Measurements from ENCODE around the gene SGTB.
"Not testable (repeated sequence)": the region's sequence is repeated elsewhere in the genome, so short reads cannot be mapped to it uniquely, and the experiment has no call there.

SGTB gene

DNA sequence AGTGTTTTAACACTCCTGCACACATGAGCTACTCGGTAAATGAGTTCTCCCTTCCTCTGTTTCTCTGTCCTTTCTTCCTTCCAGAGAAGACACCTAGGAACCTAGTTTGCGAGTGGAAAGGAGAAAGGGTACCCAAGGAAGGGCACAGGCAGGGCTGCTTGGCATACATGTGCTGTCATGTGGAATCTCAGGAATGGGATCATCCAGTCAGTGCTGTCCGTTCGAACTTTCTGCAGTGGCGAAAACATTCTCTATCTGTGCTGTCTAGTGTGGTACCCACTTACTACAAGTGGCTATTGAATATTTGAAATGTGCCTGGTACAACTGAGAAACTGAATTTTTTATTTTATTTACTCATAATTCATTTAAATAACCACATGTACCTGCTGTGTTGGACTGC is 28.0 kb upstream of the SGTB start:
- FAIRE-seq (no peak), DNase-seq (ENCODE audit: insufficient read length, low spot score) (no peak)
- no peak for TF ChIP-seq POLR2A (IDR thresholded peaks at IDR 0.05; ENCODE audit: low read depth, low read length)

DNA sequence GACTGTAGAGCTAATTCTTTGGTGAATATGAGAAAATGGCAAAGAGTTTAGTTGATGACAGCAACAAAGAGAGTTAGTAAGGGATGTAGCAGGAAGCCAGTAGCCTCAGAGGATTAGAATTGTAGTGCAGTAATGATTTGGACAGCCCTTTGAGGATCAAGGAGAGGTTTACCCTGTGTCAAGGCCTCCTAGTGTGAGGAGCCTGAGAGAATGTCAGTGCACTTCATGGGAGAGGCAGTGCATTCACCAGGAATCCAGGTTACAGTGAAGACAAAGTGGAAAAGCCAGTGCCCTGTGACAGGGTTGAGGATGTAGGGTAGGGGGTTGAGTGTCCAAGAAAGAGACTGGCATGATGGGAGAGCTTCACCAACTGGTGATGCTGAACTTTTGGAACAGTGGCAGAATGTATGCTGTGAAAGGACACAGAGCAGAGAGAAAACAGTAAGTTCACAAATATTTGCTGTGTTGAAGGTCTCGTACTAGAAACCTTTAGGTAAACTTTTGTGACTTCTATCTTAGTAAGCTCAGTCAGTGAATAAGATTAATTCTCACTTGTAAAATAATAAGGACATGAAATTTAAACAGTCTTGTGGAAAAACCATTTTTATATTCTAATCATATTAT is 27.4 kb upstream of the SGTB start:
- no peak for TF ChIP-seq POLR2A (IDR thresholded peaks at IDR 0.05; ENCODE audit: low read depth, low read length)
- FAIRE-seq (no peak), DNase-seq (ENCODE audit: insufficient read length, low spot score) (no peak)

GRCh38 chr5:65742565-65743231 is 20.8 kb upstream of the SGTB start:
- peak; percentile 92 for FAIRE-seq
- DNase-seq (ENCODE audit: insufficient read length, low spot score), result no peak
- TF ChIP-seq POLR2A (IDR thresholded peaks at IDR 0.05; ENCODE audit: low read depth, low read length), result no peak

DNA sequence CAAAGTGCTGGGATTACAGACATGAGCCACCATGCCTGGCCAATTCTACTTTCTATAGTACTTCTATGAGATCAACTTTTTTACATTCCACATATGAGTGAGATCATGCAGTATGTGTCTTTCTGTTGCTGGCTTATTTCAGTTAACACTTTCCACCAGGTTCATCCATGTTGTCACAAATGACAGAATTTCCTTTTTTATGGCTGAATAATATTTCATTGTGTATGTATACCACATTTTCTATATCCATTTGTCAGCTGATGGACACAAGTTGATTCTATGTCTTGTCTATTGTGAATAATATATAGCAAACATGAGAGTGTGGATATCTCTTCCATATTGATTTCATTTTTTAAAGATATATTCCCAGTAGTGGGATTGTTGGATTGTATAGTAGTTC is 17.3 kb upstream of the SGTB start:
- DNase-seq (ENCODE audit: insufficient read length, low spot score) (no peak), FAIRE-seq (no peak)
- no peak for TF ChIP-seq POLR2A (IDR thresholded peaks at IDR 0.05; ENCODE audit: low read depth, low read length)

DNA sequence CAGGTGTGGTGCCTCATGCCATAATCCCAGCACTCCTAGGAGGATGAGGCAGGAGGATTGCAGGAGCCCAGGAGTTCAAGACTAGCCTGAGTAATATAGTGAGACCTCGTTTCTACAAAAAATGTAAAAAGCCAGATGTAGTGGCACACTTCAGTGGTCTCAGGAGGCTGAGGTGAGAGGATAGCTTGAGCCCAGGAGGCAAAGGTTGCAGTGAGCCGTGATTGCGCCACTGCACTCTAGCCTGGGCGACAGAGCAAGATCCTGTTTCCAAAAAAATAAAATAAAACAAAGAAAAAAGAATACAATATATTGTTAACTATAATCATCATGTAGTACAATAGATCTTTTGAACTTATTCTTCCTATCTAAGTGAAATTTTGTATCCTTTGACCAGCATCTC is 16.4 kb upstream of the SGTB start:
- no peak for DNase-seq (ENCODE audit: insufficient read length, low spot score)
- FAIRE-seq, result no peak
- no peak for TF ChIP-seq POLR2A (IDR thresholded peaks at IDR 0.05; ENCODE audit: low read depth, low read length)

DNA sequence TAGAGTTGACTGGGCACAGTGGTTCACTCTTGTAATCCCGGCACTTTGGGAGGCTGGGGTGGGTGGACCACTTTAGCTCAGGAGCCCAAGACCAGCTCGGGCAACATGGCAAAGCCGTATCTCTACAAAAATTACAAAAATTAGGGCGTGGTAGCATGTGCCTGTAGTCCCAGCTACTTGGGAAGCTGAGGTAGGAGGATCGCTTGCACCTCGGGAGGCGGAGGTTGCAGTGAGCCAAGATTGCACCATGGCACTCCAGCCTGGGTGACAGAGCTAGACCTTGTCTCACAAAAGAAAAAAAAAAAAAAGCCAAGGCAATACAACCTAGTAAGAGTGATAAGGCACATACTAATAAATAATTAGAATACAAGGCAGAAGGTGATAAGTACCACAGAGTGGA is 15.9 kb upstream of the SGTB start:
- DNase-seq (ENCODE audit: insufficient read length, low spot score) (no peak), FAIRE-seq (no peak)
- TF ChIP-seq POLR2A (IDR thresholded peaks at IDR 0.05; ENCODE audit: low read depth, low read length), result no peak

GRCh38 chr5:65736011-65736410 is 14.1 kb upstream of the SGTB start:
- DNase-seq (ENCODE audit: insufficient read length, low spot score) (no peak), FAIRE-seq (no peak)
- TF ChIP-seq POLR2A (IDR thresholded peaks at IDR 0.05; ENCODE audit: low read depth, low read length), result no peak

DNA sequence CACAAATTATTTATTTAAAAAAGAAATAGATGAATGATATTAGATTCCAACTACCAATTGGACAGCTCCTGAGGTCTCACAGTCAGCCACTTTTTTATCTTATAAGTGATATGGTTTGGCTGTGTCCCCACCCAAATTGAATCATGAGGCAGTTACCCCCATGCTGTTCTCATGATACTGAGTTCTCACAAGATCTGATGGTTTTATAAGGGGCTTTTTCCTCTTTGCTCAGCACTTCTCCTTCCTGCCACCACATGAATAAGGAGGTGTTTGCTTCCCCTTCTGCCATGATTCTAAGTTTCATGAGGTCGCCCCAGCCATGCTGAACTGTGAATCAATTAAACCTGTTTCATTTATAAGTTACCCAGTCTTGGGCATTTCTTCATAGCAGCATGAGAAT is 13.0 kb upstream of the SGTB start:
- no peak for FAIRE-seq
- DNase-seq (ENCODE audit: insufficient read length, low spot score), result no peak

GRCh38 chr5:65734196-65734775 is 12.4 kb upstream of the SGTB start:
- not testable (repeated sequence) for FAIRE-seq; DNase-seq (ENCODE audit: insufficient read length, low spot score)

More for the DNA sequence above, 13.0 kb upstream of the SGTB start:
- TF ChIP-seq POLR2A (IDR thresholded peaks at IDR 0.05; ENCODE audit: low read depth, low read length), result no peak

DNA sequence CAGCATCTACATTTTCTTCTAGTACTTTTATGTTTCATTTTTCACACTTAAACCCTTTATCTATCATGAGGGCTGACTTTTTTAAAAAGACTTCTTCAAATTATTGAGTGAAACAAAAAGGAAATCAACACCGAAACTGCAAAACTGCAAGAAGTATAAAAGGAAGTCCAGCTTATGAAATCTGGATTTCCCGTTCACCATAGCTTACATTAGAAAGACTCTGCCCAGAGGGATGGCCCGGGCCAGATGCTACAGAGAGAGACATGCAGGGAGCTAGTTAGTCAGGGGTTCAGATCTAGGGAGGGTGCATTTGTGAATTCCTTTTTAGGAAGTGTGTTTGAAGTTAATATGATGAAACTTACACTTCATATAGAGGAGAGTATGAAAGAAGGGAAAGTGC is 10.1 kb upstream of the SGTB start:
- not testable (repeated sequence) for FAIRE-seq

GRCh38 chr5:65730910-65731309 is 9.0 kb upstream of the SGTB start:
- FAIRE-seq (no peak), DNase-seq (ENCODE audit: insufficient read length, low spot score) (no peak)
- no peak for TF ChIP-seq POLR2A (IDR thresholded peaks at IDR 0.05; ENCODE audit: low read depth, low read length)

More for the DNA sequence above, 10.1 kb upstream of the SGTB start:
- DNase-seq (ENCODE audit: insufficient read length, low spot score), result not testable (repeated sequence)

- FAIRE-seq, result no peak
- TF ChIP-seq POLR2A (IDR thresholded peaks at IDR 0.05; ENCODE audit: low read depth, low read length), result no peak
- DNase-seq (ENCODE audit: insufficient read length, low spot score), result no peak
These were observed 6.3 kb upstream of the SGTB start for GRCh38 chr5:65728218-65728617.

DNA sequence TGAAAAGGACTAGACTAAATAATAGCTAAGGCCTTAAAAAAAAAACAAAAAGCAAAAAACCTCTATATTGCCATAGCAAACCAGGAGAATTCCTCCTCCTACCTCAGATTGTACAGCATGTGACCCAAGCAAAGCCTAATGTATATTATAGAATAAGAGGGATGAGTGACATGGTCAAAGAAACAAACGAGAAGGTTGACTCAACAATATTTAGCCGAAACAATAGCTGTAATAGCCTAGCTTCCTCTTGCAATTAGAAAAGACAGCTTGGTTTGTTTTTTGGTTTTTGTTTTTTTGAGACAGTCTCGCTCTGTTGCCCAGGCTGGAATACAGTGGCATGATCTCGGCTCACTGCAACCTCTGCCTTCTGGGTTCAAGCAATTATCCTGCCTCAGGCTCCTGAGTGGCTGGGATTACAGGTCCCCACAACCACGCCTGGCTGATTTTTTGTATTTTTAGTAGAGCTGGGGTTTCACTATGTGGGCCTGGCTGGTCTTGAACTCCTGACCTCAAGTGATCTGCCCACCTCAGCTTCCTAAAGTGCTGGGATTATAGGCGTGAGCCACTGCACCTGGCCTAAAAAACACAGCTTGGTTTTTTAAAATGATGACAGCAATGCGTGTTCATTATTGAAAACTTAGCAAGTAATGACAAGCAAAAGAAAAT is 5.7 kb upstream of the SGTB start:
- no peak for FAIRE-seq
- no peak for TF ChIP-seq POLR2A (IDR thresholded peaks at IDR 0.05; ENCODE audit: low read depth, low read length)
- DNase-seq (ENCODE audit: insufficient read length, low spot score), result no peak

DNA sequence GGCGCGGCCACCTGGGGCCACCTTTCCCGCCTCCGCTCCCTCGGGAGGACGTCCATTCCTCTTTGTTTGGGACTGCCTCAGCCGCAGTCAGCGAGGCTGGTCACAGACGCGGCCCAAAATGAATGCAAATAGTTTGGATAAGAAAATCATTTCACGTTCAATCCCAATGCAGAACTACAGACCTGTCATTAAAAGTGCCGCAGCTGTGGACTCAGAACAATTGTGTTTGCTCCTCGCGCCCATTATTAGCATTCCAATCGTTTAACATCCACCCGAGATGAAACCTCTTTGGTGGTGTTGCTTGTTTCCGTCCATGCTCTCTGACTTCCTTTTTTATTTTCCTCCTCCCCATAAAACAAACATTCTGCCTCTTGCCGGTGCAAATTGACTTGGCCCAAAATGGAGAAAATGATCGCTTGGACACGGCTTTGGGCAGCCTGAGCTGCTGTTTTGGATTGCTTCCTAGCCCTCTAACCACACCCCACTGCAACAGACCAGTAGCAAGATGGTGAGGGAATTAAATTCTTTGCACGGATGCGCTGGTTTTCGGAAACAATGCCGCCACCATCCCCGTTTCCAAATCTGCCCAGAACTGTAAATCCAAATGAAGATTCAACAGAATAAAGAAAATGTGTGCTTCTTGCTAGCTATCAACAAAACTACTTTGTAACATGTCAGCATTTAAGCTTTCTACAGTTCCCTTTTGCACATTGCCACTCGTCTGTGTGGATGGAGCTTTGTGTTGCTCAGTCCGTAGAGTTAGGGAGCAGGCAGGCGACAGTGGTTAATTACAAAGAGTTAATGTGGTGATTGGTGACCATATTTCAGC is 880 bp upstream of the SGTB start:
- no peak for TF ChIP-seq POLR2A (IDR thresholded peaks at IDR 0.05; ENCODE audit: low read depth, low read length)
- peak; percentile 51 for DNase-seq (ENCODE audit: insufficient read length, low spot score)
- FAIRE-seq, result peak; percentile 36
